Measurements from ENCODE around the gene SRL. TPM values are rescaled to one million over a fixed set of nuclear protein-coding genes. Genes with fewer than 3 reads are reported as not detected.

Gene SRL
- total and polyA plus RNA-seq, 2 experiments from 2014 or later: not detected

- Mint-ChIP-seq H3K27me3 (ENCODE audit: insufficient read depth, low read depth, poor library complexity) (peaks cover 6% of the 10 kb centered on the region), H3K4me3 (no peak overlapping the region; the same call in 2 of the 3 replicates), H3K9me3 (peaks cover 12% of the 10 kb centered on the region), H3K36me3 (ENCODE audit: low read depth) (peaks cover 5% of the 10 kb centered on the region; the same call in 2 of the 3 replicates), H3K4me1 (peaks cover 21% of the 10 kb centered on the region), H3K27ac (no peak overlapping the region)
- Histone ChIP-seq H4K20me1 (replicated peaks; ENCODE audit: insufficient read depth) (no peaks in the 10 kb centered on the region), H3F3A (replicated peaks; ENCODE audit: low read depth) (peaks cover 6% of the 10 kb centered on the region), H3K27ac (ENCODE audit: low read depth) (no peak overlapping the region), H2AFZ (no peak overlapping the region), H3K4me1 (ENCODE audit: insufficient read depth) (peaks cover 5% of the 10 kb centered on the region; the same call in 1 of the 2 replicates), H3K9me2 (ENCODE audit: insufficient read depth) (no peaks in the 10 kb centered on the region), H3K79me2 (replicated peaks; ENCODE audit: insufficient read depth) (no peaks in the 10 kb centered on the region), H3K36me3 (ENCODE audit: insufficient read depth) (no peaks in the 10 kb centered on the region), H3K4me2 (no peak overlapping the region), H3K27me3 (ENCODE audit: insufficient read depth) (no peaks in the 10 kb centered on the region), H3K4me3 (no peak overlapping the region)
- TF ChIP-seq ZNF331 (CRISPR knock-in tag; IDR thresholded peaks at IDR 0.05; ENCODE audit: low read depth) (no peak), ZNF114 (CRISPR knock-in tag; IDR thresholded peaks at IDR 0.05) (no peak), EZH2phosphoT487 (IDR thresholded peaks at IDR 0.05; ENCODE audit: unreplicated experiment) (no peak), ETS1 (IDR thresholded peaks at IDR 0.05) (no peak), ZNF462 (CRISPR knock-in tag; IDR thresholded peaks at IDR 0.05) (no peak), JUNB (IDR thresholded peaks at IDR 0.05; ENCODE audit: unreplicated experiment) (no peak), POLR2AphosphoS5 (IDR thresholded peaks at IDR 0.05; ENCODE audit: low read depth) (no peak), CTCF (conservative IDR thresholded peaks at IDR 0.05; ENCODE audit: low read depth in 2 of 2) (no peak), CREB1 (CRISPR knock-in tag; IDR thresholded peaks at IDR 0.05; ENCODE audit: low read depth) (no peak), REST (IDR thresholded peaks at IDR 0.05; ENCODE audit: unreplicated experiment) (no peak), STAT1 (IDR thresholded peaks at IDR 0.05; ENCODE audit: unreplicated experiment) (no peak), NANOG (IDR thresholded peaks at IDR 0.05; ENCODE audit: borderline replicate concordance) (no peak), EZH2 (IDR thresholded peaks at IDR 0.05; ENCODE audit: low read depth, unreplicated experiment) (no peak)
- ATAC-seq (no peak), DNase-seq (ENCODE audit: low spot score) (no peak)
These were observed 41.6 kb upstream of the SRL start for GRCh38 chr16:4283441-4283840.

Measured in GM23338 (cell line).